Fibroblast of mammary gland (primary cell): ENCODE measurements around the gene ALOXE3.

ENCODE experiments used
- DNase-seq: peaks from one replicate; pipeline ENCODE4 v3.0.0-alpha.2; 2010; ENCODE audit warnings: low read depth
- H3K4me3 ChIP-seq: 2 replicates; pipeline ENCODE4 v1.5.1; 2011; ENCODE audit warnings: low read depth, mild to moderate bottlenecking, low read length, moderate library complexity; ENCODE audit not compliant: control insufficient read depth
- TF ChIP-seq, protein P1 (sequence below): conservative IDR thresholded peaks from 2 replicates; pipeline ENCODE4 v1.5.1; 2011; ENCODE audit warnings: low read depth, low read length, inconsistent platforms; ENCODE audit not compliant: control insufficient read depth, insufficient read depth

Gene ALOXE3

DNA sequence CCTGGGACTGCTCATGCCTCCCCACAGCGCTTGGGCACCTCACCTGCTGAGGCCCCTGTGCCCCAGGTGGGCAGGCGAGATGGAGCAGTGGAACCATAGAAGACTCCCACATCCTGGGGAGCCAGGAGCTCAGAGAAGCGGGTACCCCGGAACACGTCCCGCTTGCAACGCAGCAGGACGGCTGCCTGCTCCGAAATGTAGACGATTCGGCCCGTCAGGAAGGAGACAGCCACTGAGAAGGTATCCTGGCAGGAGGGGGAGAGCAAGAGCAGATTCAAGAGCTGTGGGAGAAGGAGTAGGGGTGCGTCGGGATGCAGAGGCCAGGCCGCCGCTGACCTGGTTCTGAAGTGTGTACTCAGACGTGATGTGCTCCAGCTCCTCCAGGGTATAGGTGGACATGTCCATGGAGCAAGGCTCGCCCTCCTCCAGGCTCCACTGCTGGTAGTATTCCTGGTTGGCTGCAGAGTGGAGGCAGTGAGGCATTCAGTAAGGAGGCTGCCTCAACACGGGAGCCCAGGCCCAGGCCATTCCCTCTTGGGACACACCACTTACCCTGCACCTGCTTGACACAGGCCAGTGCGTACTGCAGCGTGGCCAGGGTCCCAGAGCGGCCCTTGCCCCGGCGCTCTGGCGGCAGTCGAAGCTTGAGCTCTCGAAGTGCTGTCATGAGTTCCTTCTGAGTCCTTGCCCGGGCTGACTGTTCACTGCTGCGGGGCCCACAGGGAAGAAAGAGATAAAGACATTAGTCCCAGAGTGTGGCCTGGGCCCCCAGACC lies 31.3 kb upstream of the ALOXE3 start:
- DNase-seq, result no peak
- H3K4me3 ChIP-seq, result no peak overlapping the region

DNA sequence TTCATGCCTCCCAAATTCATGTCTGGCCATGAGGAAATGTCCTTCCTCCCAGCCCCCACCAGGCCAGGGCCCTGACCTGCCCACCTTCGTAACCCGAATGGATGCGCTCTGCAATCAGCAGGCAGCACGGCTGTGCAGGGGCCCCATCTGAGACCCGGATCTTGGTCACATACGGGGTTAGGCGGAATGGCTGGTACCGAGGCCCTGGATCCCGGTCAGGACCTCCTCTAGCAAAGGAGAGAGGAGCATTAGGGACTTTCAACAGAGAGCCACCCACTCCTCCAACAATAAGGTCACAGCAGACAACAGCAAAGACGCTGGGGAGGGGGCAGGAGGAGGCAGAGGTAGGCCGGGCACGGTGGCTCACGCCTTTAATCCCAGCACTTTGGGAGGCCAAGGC lies 30.2 kb upstream of the ALOXE3 start:
- no peak overlapping the region for H3K4me3 ChIP-seq
- DNase-seq, result no peak
- TF ChIP-seq, protein P1, sequence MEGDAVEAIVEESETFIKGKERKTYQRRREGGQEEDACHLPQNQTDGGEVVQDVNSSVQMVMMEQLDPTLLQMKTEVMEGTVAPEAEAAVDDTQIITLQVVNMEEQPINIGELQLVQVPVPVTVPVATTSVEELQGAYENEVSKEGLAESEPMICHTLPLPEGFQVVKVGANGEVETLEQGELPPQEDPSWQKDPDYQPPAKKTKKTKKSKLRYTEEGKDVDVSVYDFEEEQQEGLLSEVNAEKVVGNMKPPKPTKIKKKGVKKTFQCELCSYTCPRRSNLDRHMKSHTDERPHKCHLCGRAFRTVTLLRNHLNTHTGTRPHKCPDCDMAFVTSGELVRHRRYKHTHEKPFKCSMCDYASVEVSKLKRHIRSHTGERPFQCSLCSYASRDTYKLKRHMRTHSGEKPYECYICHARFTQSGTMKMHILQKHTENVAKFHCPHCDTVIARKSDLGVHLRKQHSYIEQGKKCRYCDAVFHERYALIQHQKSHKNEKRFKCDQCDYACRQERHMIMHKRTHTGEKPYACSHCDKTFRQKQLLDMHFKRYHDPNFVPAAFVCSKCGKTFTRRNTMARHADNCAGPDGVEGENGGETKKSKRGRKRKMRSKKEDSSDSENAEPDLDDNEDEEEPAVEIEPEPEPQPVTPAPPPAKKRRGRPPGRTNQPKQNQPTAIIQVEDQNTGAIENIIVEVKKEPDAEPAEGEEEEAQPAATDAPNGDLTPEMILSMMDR, result no peak

More for the DNA sequence above, 31.3 kb upstream of the ALOXE3 start:
- TF ChIP-seq, protein P1, result no peak

DNA sequence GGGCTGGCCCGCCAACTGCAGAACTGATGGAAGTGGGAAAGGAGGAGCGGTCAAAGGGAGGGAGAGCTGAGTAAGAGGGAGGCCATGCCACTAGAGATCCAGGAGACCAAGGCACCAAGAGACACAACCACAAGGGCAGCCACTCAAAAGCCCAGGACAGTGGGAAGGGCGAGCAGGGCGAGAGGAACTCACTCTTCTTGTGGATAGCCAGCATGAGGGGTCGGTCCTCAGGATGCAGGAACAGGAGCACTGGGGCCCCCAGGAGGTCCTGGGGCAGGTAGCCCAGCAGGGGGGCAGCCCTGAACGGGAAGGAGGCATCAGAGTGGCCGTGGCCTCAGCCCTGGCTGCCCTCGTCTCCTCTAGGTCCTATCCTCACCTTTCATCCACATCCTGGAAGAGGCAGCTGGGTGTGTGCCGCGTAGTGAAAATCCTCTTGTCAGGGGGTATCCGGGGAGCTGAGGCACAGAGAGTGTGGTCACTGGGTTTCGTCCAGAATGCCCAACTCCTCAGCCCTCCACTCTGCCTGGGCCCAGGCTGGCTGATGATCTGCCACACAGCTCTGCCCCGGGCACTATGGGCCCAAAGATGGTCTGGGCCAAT lies 29.6 kb upstream of the ALOXE3 start:
- DNase-seq, result no peak
- TF ChIP-seq, protein P1, result no peak
- H3K4me3 ChIP-seq, result no peak overlapping the region

DNA sequence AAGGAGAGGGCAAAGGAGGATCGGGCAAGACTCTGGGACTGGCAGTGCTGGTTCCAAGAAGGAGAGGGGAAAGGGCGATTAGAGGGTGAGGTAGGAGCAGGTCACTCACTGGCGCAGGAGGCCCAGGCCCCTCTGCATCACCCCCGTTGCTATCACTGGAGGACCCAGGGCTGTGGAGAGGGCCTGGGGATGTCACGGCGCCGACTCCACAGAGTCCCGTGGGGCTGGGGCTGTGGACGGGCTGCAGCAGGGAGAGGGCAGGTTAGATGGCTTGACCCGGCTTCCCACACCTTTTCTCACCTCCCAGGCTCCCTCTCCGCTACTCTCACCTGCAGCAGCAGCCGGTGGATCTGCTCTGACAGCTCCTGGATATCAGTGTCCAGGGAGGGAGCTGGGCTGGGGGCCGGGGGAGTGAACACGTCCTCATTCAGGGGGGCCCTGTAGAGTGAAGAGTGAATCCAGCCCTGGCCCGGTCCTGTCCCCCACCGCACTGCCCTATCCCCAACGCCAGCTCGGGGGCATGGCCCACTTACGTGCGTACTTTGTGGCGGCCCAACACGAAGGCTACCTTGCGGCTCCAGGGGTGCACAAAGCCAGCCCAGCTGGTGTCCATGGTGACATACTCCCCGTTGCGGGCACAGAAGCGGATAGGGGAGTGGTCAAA lies 29.0 kb upstream of the ALOXE3 start:
- no peak for DNase-seq
- TF ChIP-seq, protein P1, result no peak
- no peak overlapping the region for H3K4me3 ChIP-seq

DNA sequence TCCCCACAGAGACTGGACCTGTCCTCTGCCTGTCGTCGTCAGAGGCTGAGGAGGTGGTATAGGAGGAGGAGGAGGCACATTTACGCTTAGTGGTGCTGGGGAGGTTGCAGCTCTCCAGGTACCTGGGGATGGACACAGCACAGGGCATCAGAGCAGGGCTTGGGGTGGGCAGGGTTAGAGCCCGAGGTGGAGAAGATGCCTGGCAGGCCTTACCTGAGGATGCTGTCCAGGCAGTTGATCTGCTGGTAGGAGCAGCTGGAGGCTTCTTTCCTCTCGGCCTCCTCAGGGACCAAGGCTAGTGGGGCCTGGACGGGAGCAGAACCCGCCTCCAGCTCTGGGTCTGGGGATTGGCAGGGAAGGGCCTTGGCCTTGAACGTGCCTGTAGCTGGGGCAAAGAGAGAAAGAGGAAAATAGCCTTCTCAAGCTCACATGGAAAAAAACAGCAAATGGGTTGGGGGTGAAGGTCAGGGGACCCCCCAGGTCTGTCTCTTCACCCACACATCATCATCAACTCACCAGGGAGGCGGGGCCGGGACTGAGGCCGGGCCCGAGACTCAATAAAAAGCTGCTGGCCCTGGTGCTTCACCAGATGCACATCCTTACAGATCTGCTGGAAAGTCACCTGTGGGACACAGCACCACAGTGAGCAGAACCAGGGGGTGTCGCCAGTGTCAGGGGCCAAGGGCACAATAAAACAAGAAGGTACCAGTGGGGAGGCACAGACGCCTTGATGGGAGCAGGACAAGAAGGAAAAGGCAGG lies 28.2 kb upstream of the ALOXE3 start:
- no peak overlapping the region for H3K4me3 ChIP-seq
- no peak for DNase-seq
- TF ChIP-seq, protein P1, result no peak

DNA sequence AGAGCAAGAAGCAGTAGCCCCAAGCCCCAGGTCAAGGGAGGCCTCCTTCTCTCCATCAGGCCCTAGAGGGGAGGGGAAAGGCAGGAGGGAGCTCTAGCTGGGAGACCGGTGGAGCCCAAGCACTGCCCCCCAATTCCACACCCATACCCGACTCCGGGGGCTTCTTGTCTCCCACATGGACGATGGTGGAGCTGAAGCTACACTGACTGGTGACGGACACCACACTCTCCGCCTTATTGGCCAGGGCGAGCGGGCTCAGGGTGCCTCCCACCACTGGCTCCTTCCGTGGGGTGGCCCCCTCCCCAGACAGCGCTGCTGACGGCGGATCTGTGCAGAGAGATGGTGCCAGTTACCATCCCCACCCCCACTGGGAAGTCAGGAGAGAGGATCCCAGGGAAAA lies 27.5 kb upstream of the ALOXE3 start:
- H3K4me3 ChIP-seq, result no peak overlapping the region
- no peak for DNase-seq
- TF ChIP-seq, protein P1, result no peak
